BJ (cell line): ENCODE data around the gene CYTH3. TPM values are rescaled to one million over a fixed set of nuclear protein-coding genes. Genes with fewer than 3 reads are reported as not detected.

Experiments used
- CTCF ChIA-PET: fragments of 350-600 bp; formaldehyde crosslinking; extraction: SDS; loops from one replicate; lab custom pipeline; 2021; ENCODE audit warnings: antibody characterized with exemption, inconsistent platforms; lab: Yijun Ruan, JAX
- POLR2A ChIA-PET: fragments of 300-600 bp; sonication (Branson Sonifier 250); formaldehyde crosslinking; extraction: SDS; loops from one replicate; lab custom pipeline; 2021; ENCODE audit warnings: antibody characterized with exemption; lab: Charles Lee
- DNase-seq: peaks from one replicate; pipeline ENCODE4 v3.0.0-alpha.2; 2011; ENCODE audit warnings: low read depth
- H3K27me3 ChIP-seq: 2 replicates; pipeline ENCODE4 v1.6.0; 2011; ENCODE audit warnings: low read length; ENCODE audit not compliant: control insufficient read depth, insufficient read depth
- H3K36me3 ChIP-seq: 2 replicates; pipeline ENCODE4 v1.5.1; 2011; ENCODE audit warnings: low read length; ENCODE audit not compliant: control insufficient read depth, insufficient read depth
- H3K4me3 ChIP-seq: 2 replicates; pipeline ENCODE4 v1.5.1; 2011; ENCODE audit warnings: low read depth, mild to moderate bottlenecking, control low read depth, low read length
- polyA plus RNA-seq: library from polyadenylated mRNA; depleted of rRNA; stranded (reverse); fragments of >200 nt; gene quantifications from 2 replicates; pipeline ENCODE4 v1.2.3, GENCODE V29; 2011
- TF ChIP-seq, protein P1 (sequence below): IDR thresholded peaks from 2 replicates; pipeline ENCODE4 v1.5.1; 2011; ENCODE audit warnings: low read depth, mild to moderate bottlenecking, control low read depth, inconsistent platforms, low read length, moderate library complexity; ENCODE audit not compliant: insufficient read depth

Gene CYTH3
- polyA plus RNA-seq, 1 experiment: 45.5 TPM

DNA sequence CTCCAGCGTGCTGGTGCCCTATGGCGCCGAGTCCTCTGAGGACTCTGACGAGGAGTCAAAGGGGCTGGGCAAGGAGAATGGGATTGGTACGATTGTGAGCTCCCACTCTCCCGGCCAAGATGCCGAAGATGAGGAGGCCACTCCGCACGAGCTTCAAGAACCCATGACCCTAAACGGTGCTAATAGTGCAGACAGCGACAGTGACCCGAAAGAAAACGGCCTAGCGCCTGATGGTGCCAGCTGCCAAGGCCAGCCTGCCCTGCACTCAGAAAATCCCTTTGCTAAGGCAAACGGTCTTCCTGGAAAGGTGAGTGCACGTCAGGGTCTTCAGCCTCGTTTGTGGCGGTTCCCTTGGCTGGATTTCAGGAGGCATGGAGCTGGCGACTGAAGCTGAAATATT lies 122.4 kb downstream of the CYTH3 start:
- TF ChIP-seq, protein P1, sequence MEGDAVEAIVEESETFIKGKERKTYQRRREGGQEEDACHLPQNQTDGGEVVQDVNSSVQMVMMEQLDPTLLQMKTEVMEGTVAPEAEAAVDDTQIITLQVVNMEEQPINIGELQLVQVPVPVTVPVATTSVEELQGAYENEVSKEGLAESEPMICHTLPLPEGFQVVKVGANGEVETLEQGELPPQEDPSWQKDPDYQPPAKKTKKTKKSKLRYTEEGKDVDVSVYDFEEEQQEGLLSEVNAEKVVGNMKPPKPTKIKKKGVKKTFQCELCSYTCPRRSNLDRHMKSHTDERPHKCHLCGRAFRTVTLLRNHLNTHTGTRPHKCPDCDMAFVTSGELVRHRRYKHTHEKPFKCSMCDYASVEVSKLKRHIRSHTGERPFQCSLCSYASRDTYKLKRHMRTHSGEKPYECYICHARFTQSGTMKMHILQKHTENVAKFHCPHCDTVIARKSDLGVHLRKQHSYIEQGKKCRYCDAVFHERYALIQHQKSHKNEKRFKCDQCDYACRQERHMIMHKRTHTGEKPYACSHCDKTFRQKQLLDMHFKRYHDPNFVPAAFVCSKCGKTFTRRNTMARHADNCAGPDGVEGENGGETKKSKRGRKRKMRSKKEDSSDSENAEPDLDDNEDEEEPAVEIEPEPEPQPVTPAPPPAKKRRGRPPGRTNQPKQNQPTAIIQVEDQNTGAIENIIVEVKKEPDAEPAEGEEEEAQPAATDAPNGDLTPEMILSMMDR: no peak
- Histone ChIP-seq H3K4me3 (no peak overlapping the region), H3K27me3 (no peaks in the 10 kb centered on the region), H3K36me3 (peaks cover 24% of the 10 kb centered on the region)
- POLR2A ChIA-PET: no interaction called here
- no peak for DNase-seq
- CTCF ChIA-PET: interaction anchor here (4.3 kb wide), 1 partner anchor 10 kb away, joined by 19 read pairs; no protein-coding TSS in a partner anchor

GRCh38 chr7:6148724-6149360 lies 123.6 kb downstream of the CYTH3 start:
- POLR2A ChIA-PET: interaction anchor here (0.5 kb wide), 1 partner anchor 92 kb away, joined by 10 read pairs; no protein-coding TSS in a partner anchor
- DNase-seq: no peak
- TF ChIP-seq, protein P1: no peak
- no peak overlapping the region for H3K4me3 ChIP-seq
- H3K36me3 ChIP-seq: peaks cover 22% of the 10 kb centered on the region
- CTCF ChIA-PET: interaction anchor here (0.7 to 4.3 kb wide), 2 partner anchors 11 to 14 kb away, joined by 6 to 19 read pairs; no protein-coding TSS in a partner anchor
- H3K27me3 ChIP-seq: no peaks in the 10 kb centered on the region

- POLR2A ChIA-PET: no interaction called here
- TF ChIP-seq, protein P1: no peak
- Histone ChIP-seq H3K4me3 (no peak overlapping the region), H3K27me3 (no peaks in the 10 kb centered on the region), H3K36me3 (peaks cover 25% of the 10 kb centered on the region)
- CTCF ChIA-PET: interaction anchor here (1.5 to 4.3 kb wide), 2 partner anchors 8 to 12 kb away, joined by 4 to 19 read pairs; no protein-coding TSS in a partner anchor
- no peak for DNase-seq
Measured at GRCh38 chr7:6147627-6148026, 124.8 kb downstream of the CYTH3 start.

DNA sequence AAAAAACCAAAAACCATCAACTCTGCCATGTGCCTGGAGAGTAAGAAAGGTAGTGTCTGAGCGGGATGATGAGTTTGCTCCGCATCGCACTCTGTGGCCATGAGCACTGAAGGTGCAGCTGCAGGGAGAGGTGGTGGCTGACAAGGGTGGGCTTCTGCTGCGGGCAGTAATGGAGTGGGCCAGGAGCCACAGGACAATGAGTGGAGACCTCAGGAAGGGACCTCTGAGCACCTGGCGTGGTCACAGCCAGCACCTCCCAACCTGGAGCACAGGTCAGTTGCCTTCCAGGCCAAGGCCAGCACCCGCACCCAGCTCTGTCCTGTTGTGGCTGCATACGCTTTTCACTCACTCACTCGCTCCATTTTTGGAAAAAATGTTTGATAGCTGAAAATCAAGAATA lies 125.8 kb downstream of the CYTH3 start:
- DNase-seq: no peak
- CTCF ChIA-PET: interaction anchor here (0.8 to 1.5 kb wide), 2 partner anchors 9 to 14 kb away, joined by 3 to 4 read pairs; no protein-coding TSS in a partner anchor
- POLR2A ChIA-PET: no interaction called here
- TF ChIP-seq, protein P1: no peak
- Histone ChIP-seq H3K36me3 (peaks cover 21% of the 10 kb centered on the region), H3K4me3 (no peak overlapping the region), H3K27me3 (no peaks in the 10 kb centered on the region)

GRCh38 chr7:6143997-6144396 lies 128.4 kb downstream of the CYTH3 start:
- H3K27me3 ChIP-seq: no peaks in the 10 kb centered on the region
- no peak for DNase-seq
- CTCF ChIA-PET: no interaction called here
- no peak overlapping the region for H3K4me3 ChIP-seq
- peaks cover 21% of the 10 kb centered on the region for H3K36me3 ChIP-seq
- TF ChIP-seq, protein P1: no peak
- POLR2A ChIA-PET: no interaction called here
